Measurements from ENCODE around the gene DNAJC4. TPM values are rescaled to one million over a fixed set of nuclear protein-coding genes. Genes with fewer than 3 reads are reported as not detected.

The DNAJC4 gene
- total RNA-seq (2022; extraction: Qiagen RNA extraction; ENCODE audit: low read depth): 19.9 to 23.1 TPM (median 20.7 TPM) in 5 replicates

GRCh38 chr11:64230171-64230984 lies at the start of gene DNAJC4:
Gene DNAJC4, plus strand, starts transcription at chr11:64230548. Its CDS starts 307 bp downstream, at chr11:64230855.

GRCh38 chr11:64185693-64186491 lies 44.5 kb upstream of the DNAJC4 start, which contains the start of gene STIP1:
Gene STIP1, plus strand, starts transcription at chr11:64186171. Its CDS starts 91 bp downstream, at chr11:64186262.

DNA sequence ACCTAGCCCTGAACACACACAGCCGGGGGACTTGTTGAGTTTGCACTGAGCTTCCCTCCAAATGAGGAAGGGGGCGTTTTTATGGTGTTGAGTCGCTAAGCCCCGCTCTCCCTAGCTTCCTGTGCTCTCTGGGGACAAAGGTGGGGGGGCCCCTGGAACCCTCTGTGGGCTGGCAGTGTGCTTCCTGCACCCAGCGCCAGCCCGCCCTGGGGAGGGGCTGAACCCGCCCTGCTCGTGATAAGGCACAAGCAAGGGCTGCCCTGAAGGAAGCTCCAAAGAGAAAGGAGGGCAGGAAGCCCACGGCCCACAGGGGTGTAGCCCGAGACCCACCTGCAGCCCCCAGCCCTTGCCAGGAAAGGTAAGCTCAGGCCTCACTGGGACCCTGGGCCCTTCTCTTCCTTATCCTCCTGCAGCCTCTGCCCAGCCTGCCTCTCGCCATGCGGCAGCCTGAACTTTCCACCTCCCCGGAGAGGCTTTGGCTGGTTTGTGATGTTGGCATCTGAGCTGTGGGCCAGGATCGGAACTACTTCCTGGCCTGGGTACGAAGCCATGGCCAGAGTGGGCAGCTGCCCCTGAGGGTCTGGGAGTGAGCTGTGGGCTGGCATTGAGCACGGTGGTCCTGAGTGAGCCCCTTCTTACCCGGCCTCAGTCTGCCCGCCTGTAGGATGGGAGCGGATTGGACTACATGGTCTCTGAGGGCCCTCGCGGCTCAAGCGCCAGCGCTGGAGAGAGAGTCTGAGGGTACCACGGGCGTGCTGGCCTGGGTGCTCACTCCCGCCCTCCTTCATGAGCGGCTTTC lies 23.7 kb upstream of the DNAJC4 start, which contains the start of gene FERMT3:
Gene FERMT3, plus strand, starts transcription at position 265 of the 799 bp plus-strand sequence. CDS start 644 bp downstream, outside the sequence.

GRCh38 chr11:64225608-64226506 lies 4.5 kb upstream of the DNAJC4 start, which contains the start of the genes NUDT22 and TRPT1:
Gene NUDT22, plus strand, starts transcription at chr11:64226274. Its CDS starts 379 bp downstream, at chr11:64226653.
Gene TRPT1, minus strand, starts transcription at chr11:64226186. Its CDS starts 326 bp downstream, at chr11:64225860.

DNA sequence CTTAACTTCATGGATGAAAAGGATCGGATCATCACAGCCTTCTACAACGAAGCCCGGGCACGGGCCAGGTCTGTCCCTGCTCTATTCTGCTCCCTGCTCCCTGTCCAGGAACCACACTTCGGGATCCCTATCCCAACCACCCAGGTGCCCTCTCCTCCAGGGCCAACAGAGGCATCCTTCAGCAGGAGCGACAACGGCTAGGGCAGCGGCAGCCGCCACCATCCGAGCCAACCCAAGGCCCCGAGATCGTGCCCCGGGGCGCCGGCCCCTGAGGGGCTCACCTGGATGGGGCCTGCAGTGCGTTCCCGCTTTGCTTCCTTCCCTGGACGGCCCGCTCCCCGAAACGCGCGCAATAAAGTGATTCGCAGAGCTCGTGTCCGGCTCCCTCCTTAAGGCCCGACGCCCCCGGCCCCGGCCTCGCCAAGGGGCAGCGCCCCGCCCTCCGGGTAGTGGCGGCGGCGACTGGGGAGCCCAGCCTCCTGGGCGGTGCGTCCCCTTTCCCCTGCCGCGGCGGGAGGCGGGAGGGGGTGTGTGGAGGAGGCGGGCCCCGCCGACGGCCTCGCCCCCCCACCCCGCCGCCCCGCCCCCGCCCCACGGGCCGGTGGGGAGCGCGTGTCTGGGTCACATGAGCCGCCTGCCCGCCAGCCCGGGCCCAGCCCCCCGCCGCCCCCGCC lies 3.7 kb downstream of the DNAJC4 start, which contains the start of gene VEGFB:
Gene VEGFB, plus strand, starts transcription at position 672 of the 674 bp plus-strand sequence. CDS start 250 bp downstream, outside the sequence.

DNA sequence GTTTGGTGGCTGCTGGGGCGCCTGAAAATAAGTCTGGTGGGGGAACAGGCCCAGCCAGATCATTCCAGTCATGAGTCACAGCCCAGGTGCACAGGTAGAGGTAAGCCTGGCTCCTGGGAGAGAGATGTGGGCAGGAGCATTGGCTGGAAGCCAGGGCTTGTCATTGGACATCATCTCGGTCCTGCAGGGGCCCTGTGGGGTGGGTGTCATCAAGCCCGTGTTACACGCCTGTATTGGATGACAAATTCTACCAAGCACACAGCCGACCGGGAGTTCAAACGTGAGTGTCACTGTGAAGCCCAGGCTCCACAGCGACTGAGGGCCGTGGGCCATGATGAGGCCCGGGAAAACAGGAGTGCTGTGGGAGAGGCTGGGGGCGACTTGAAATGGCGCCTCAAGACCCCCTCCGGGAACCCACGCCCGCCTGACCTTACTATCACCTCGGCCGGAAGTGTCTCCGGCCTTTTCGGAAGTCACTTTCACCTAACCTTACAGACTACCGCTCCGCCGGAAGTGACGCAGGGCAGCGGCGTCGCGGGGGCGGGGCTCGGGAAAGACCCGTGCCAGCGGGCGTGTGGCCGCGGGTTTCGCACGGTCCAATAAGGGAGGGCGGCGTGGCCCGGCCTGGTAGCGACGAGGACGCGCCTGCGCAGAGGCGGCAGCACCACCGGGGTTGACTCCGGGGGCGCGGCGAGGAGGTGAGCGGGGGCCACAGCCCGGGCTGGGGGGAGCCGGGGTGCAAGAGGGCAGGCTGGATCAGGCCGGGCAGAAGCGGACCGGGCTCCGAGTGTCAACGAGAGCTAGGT lies 10.3 kb downstream of the DNAJC4 start, which contains the start of gene FKBP2:
Gene FKBP2, plus strand, starts transcription at position 661 of the 806 bp plus-strand sequence. CDS start 1,293 bp downstream, outside the sequence.

GRCh38 chr11:64246871-64247728 lies 16.8 kb downstream of the DNAJC4 start, which contains the start of gene PPP1R14B:
Gene PPP1R14B, minus strand, starts transcription at chr11:64246943. Its CDS starts 270 bp downstream, at chr11:64246673.

DNA sequence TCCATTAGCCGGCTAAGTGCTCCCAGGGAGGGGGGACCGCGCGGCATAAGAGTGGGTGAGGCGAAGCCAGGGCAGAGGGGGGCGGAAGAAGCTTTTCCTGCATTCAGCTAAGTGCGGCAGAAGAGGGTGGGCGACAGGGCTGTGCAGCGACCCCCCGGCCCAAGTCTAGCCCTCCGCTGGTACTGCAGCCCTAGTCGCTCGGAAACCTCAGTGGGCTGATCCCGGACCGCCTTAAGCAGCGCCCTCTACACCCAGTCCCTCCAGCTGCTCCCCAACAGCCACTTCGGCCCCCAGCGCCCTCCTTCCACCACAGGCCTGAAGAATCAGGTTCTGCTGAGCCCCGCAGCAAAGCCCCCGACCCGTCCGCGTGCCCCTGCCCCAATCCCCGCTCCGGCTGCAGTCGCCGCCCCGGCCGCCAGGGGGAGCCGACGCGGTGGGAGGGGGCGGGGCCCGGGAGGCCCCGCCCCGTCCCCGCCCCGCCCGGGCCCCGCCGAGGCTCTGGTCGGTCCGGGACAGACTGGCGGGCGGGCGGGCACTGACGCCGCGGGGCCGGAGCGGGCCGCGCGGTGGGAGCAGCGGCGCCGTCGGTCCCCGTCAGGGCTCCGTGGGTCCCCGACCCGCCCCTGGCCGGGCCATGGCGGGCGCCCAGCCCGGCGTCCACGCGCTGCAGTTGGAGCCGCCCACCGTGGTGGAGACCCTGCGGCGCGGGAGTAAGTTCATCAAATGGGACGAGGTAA lies 20.8 kb downstream of the DNAJC4 start, which contains the start of gene PLCB3:
Gene PLCB3, plus strand, starts transcription at position 515 of the 737 bp plus-strand sequence. Its CDS starts 120 bp downstream, at position 635.

Other genes with a start within 250 kb of the DNAJC4 start
- 109 to 130 TPM (median 119 TPM) in 5 replicates for gene OTUB1, start 244.1 kb upstream of the DNAJC4 start, total RNA-seq (2022; extraction: Qiagen RNA extraction; ENCODE audit: low read depth)
- 0.07 to 0.08 TPM (median 0.08 TPM) in 4 of 5 replicates, not detected in the other for gene FLRT1, start 194.6 kb upstream of the DNAJC4 start, total RNA-seq (2022; extraction: Qiagen RNA extraction; ENCODE audit: low read depth)
- gene MACROD1, start 64.4 kb upstream of the DNAJC4 start, total RNA-seq (2022; extraction: Qiagen RNA extraction; ENCODE audit: low read depth): 9.1 to 15.9 TPM (median 14.1 TPM) in 5 replicates
- 253 to 292 TPM (median 270 TPM) in 5 replicates for gene STIP1, start 44.4 kb upstream of the DNAJC4 start, total RNA-seq (2022; extraction: Qiagen RNA extraction; ENCODE audit: low read depth)
- gene FERMT3, start 23.8 kb upstream of the DNAJC4 start, total RNA-seq (2022; extraction: Qiagen RNA extraction; ENCODE audit: low read depth): 0.69 to 3.9 TPM (median 2.0 TPM) in 5 replicates
- 18.4 to 24.1 TPM (median 22.8 TPM) in 5 replicates for gene TRPT1, start 4.4 kb upstream of the DNAJC4 start, total RNA-seq (2022; extraction: Qiagen RNA extraction; ENCODE audit: low read depth)
- gene NUDT22, start 4.3 kb upstream of the DNAJC4 start, total RNA-seq (2022; extraction: Qiagen RNA extraction; ENCODE audit: low read depth): 32.6 to 40.0 TPM (median 36.4 TPM) in 5 replicates
- 37.6 to 52.0 TPM (median 50.4 TPM) in 5 replicates for gene VEGFB, start 4.0 kb downstream of the DNAJC4 start, total RNA-seq (2022; extraction: Qiagen RNA extraction; ENCODE audit: low read depth)
- 113 to 138 TPM (median 124 TPM) in 5 replicates for gene FKBP2, start 10.5 kb downstream of the DNAJC4 start, total RNA-seq (2022; extraction: Qiagen RNA extraction; ENCODE audit: low read depth)
- 234 to 382 TPM (median 354 TPM) in 5 replicates for gene PPP1R14B, start 16.4 kb downstream of the DNAJC4 start, total RNA-seq (2022; extraction: Qiagen RNA extraction; ENCODE audit: low read depth)
- 13.3 to 24.6 TPM (median 20.3 TPM) in 5 replicates for gene PLCB3, start 21.0 kb downstream of the DNAJC4 start, total RNA-seq (2022; extraction: Qiagen RNA extraction; ENCODE audit: low read depth)
- 86.0 to 99.6 TPM (median 94.5 TPM) in 5 replicates for gene BAD, start 54.1 kb downstream of the DNAJC4 start, total RNA-seq (2022; extraction: Qiagen RNA extraction; ENCODE audit: low read depth)
- gene GPR137, start 55.3 kb downstream of the DNAJC4 start, total RNA-seq (2022; extraction: Qiagen RNA extraction; ENCODE audit: low read depth): 31.7 to 57.9 TPM (median 45.8 TPM) in 5 replicates
- gene KCNK4, start 60.8 kb downstream of the DNAJC4 start, total RNA-seq (2022; extraction: Qiagen RNA extraction; ENCODE audit: low read depth): 0.06 to 0.07 TPM in 2 of 5 replicates, not detected in the others
- gene CATSPERZ, start 69.8 kb downstream of the DNAJC4 start, total RNA-seq (2022; extraction: Qiagen RNA extraction; ENCODE audit: low read depth): 2.2 to 3.1 TPM (median 2.7 TPM) in 5 replicates
- gene ESRRA, start 75.0 kb downstream of the DNAJC4 start, total RNA-seq (2022; extraction: Qiagen RNA extraction; ENCODE audit: low read depth): 45.4 to 70.2 TPM (median 61.2 TPM) in 5 replicates
- gene TRMT112, start 87.0 kb downstream of the DNAJC4 start, total RNA-seq (2022; extraction: Qiagen RNA extraction; ENCODE audit: low read depth): 401 to 459 TPM (median 416 TPM) in 5 replicates
- gene PRDX5, start 87.6 kb downstream of the DNAJC4 start, total RNA-seq (2022; extraction: Qiagen RNA extraction; ENCODE audit: low read depth): 411 to 478 TPM (median 438 TPM) in 5 replicates
- gene CCDC88B, start 109.7 kb downstream of the DNAJC4 start, total RNA-seq (2022; extraction: Qiagen RNA extraction; ENCODE audit: low read depth): 9.9 to 13.7 TPM (median 12.8 TPM) in 5 replicates
- gene RPS6KA4, start 128.6 kb downstream of the DNAJC4 start, total RNA-seq (2022; extraction: Qiagen RNA extraction; ENCODE audit: low read depth): 51.6 to 71.2 TPM (median 63.1 TPM) in 5 replicates